ENCODE data around the gene ATPAF1.

ATPAF1 gene

GRCh38 chr1:46613661-46614603, 54.2 kb downstream of the ATPAF1 start:
- DNase-seq = peak; percentile 19

- no peak for DNase-seq
Observed at GRCh38 chr1:46612937-46613660, 55.1 kb downstream of the ATPAF1 start.

GRCh38 chr1:46611691-46612221, 56.4 kb downstream of the ATPAF1 start:
- no peak for DNase-seq

GRCh38 chr1:46607345-46608130, 60.6 kb downstream of the ATPAF1 start:
- no peak for DNase-seq

GRCh38 chr1:46606255-46606965, 61.8 kb downstream of the ATPAF1 start:
- DNase-seq = peak; percentile 59

- DNase-seq = no peak
Observed at GRCh38 chr1:46605232-46605631, 62.9 kb downstream of the ATPAF1 start.

- DNase-seq = peak; percentile 88
Observed at GRCh38 chr1:46603858-46604549, 64.2 kb downstream of the ATPAF1 start, which contains the start of gene MKNK1. Gene MKNK1, minus strand, starts transcription at chr1:46604268. Its CDS starts 20,941 bp downstream, at chr1:46583327.

- no peak for DNase-seq
Observed at GRCh38 chr1:46603481-46603857, 64.7 kb downstream of the ATPAF1 start.

GRCh38 chr1:46601257-46602007, 66.7 kb downstream of the ATPAF1 start:
- no peak for DNase-seq

GRCh38 chr1:46599059-46599970, 68.8 kb downstream of the ATPAF1 start:
- DNase-seq = no peak

GRCh38 chr1:46596846-46597245, 71.3 kb downstream of the ATPAF1 start:
- no peak for DNase-seq

GRCh38 chr1:46596036-46596435, 72.1 kb downstream of the ATPAF1 start:
- no peak for DNase-seq

- no peak for DNase-seq
Observed at GRCh38 chr1:46595127-46595526, 73.0 kb downstream of the ATPAF1 start.

- DNase-seq = no peak
Observed at GRCh38 chr1:46594063-46594462, 74.1 kb downstream of the ATPAF1 start.

- no peak for DNase-seq
Observed at GRCh38 chr1:46592823-46593222, 75.3 kb downstream of the ATPAF1 start.

- DNase-seq = no peak
Observed at GRCh38 chr1:46589529-46589928, 78.6 kb downstream of the ATPAF1 start.

- no peak for DNase-seq
Observed at GRCh38 chr1:46587069-46587468, 81.1 kb downstream of the ATPAF1 start.

GRCh38 chr1:46585312-46585938, 82.7 kb downstream of the ATPAF1 start:
- no peak for DNase-seq

- DNase-seq = no peak
Observed at GRCh38 chr1:46583494-46583893, 84.7 kb downstream of the ATPAF1 start.
